ENCODE results near the gene GRIK3.

GRIK3 gene

DNA sequence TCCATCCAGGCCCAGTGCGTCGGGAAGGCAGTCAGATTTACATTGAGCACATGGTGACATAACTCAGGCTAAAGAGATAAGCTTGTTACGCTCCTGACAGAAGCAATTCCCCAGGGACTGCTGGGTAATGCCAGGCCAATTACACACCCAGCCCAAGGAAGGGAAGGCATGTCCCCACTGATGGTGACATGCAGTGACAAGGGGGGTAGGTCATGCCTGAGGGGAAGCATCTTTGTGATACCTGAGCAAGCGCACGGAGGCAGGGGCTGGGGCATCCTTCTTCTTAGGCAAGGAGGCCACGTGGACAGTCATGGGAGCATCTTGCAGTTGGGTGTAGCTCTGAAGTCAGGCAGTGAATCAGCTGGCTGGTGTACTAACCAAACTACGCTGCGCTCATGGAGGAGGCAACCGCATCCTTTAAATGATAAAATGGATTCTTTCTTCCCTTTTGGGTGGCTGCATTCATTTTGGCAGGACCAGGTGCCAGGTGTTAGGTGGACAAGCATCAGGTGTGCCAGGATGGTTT is 39.6 kb upstream of the GRIK3 start:
- TF ChIP-seq, protein P1, sequence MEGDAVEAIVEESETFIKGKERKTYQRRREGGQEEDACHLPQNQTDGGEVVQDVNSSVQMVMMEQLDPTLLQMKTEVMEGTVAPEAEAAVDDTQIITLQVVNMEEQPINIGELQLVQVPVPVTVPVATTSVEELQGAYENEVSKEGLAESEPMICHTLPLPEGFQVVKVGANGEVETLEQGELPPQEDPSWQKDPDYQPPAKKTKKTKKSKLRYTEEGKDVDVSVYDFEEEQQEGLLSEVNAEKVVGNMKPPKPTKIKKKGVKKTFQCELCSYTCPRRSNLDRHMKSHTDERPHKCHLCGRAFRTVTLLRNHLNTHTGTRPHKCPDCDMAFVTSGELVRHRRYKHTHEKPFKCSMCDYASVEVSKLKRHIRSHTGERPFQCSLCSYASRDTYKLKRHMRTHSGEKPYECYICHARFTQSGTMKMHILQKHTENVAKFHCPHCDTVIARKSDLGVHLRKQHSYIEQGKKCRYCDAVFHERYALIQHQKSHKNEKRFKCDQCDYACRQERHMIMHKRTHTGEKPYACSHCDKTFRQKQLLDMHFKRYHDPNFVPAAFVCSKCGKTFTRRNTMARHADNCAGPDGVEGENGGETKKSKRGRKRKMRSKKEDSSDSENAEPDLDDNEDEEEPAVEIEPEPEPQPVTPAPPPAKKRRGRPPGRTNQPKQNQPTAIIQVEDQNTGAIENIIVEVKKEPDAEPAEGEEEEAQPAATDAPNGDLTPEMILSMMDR (conservative IDR thresholded peaks at IDR 0.05; ENCODE audit: low read depth) = no peak
- H3K27ac ChIP-seq = no peak overlapping the region
- ChIA-PET POLR2A (ENCODE audit: low non-redundant PET) (no interaction called here), CTCF (interaction anchor here (1.1 kb wide), 1 partner anchor 10 kb away, joined by 4 read pairs; no protein-coding TSS in a partner anchor)
- no peak for DNase-seq (ENCODE audit: low spot score)

DNA sequence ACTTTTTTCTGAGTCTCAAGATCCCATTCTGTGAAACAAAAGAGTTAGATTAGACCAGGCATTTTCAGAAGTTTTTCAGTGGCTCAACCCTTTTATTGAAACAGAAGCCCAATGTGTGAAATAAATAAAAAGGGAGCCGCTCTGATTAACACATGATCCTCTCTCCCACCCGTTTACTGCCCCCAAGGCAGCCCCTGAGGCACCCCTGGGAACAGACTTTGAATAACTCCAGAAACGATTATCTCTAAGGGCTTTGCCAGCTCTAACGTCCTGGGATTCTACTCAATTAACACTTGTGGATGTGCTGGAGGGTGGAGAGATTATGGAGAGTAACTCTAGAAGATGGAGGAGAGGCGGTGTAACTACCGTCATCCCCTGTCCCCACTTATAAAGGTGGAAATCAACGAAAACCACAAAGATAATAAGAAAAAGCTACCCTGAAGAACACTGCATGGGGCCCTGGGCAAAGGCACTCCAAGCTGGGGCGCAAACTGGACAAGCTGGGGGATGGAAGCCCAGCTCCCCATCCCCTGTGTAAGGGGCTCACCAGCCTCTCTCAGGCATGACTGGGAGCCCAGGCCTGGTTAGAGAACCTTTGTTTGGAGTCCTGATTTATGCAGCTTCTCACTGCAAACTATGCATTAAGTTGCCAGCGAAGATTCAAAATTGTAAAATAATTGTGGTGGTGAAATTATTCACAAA is 39.0 kb upstream of the GRIK3 start:
- ChIA-PET POLR2A (ENCODE audit: low non-redundant PET) (no interaction called here), CTCF (interaction anchor here (1.1 kb wide), 1 partner anchor 10 kb away, joined by 4 read pairs; no protein-coding TSS in a partner anchor)
- H3K27ac ChIP-seq = no peak overlapping the region
- TF ChIP-seq, protein P1 (conservative IDR thresholded peaks at IDR 0.05; ENCODE audit: low read depth) = no peak
- DNase-seq (ENCODE audit: low spot score) = no peak

DNA sequence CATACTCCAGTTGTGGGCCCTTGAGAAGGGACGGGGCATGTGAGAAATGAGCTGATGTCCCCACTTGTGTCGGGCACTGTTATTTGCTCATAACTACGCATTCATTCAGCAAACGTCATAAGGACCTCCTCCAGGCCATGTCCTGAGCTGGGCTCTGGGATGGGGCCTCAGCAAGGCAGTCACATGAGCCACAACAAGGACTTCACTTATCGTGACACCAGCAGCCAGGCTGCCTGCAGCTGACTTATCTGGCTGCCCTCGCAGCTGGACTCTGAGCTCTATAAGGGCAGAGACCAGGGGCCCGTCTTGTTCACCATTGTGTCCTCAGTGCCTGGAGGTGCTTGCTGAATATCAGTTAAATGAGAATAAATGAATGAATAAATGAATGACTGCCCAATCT is 37.5 kb upstream of the GRIK3 start:
- ChIA-PET POLR2A (ENCODE audit: low non-redundant PET) (no interaction called here), CTCF (no interaction called here)
- H3K27ac ChIP-seq = no peak overlapping the region
- DNase-seq (ENCODE audit: low spot score) = no peak
- TF ChIP-seq, protein P1 (conservative IDR thresholded peaks at IDR 0.05; ENCODE audit: low read depth) = no peak

DNA sequence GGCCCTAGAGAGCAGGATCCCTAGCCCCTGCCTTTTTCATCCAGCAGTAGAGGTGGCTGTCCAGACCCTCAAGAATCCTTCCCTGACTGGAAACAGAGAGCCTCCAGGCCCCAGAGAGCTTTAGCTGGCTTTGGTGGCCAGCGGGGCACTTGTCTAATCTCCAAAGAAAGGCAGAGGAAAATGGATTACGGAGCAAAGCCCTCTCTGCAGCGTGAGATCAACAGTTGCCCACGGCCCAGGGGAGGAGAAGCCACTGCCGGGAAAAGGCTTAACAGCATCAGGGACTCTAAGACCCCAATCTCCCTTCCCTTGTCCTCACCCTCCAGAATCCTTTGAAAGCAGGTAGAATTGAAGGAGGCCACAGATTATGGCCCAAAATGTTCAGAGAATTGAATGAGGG is 35.8 kb upstream of the GRIK3 start:
- TF ChIP-seq, protein P1 (conservative IDR thresholded peaks at IDR 0.05; ENCODE audit: low read depth) = no peak
- ChIA-PET CTCF (no interaction called here), POLR2A (ENCODE audit: low non-redundant PET) (no interaction called here)
- DNase-seq (ENCODE audit: low spot score) = no peak
- no peak overlapping the region for H3K27ac ChIP-seq

DNA sequence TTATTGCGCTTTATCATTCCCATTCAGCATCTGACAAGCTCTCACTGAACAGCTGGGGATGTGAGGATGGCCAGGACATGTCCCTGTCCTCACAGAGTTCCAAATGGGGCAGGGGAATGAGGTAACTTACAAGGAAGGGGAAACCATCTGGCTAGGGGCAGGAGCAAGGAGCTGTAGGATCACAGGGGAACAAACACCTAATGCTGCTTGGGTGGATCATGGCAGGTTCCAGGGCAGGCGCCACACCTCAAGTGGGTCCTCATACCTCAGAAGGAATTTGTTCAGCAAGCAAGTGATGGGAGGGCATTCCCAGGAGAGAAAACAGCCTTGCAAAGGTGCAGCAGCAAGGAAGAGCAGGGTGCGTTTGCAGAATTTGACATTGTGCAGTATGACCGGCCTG is 35.1 kb upstream of the GRIK3 start:
- CTCF ChIA-PET = no interaction called here
- TF ChIP-seq, protein P1 (conservative IDR thresholded peaks at IDR 0.05; ENCODE audit: low read depth) = no peak
- DNase-seq (ENCODE audit: low spot score) = no peak
- POLR2A ChIA-PET (ENCODE audit: low non-redundant PET) = no interaction called here
- no peak overlapping the region for H3K27ac ChIP-seq

DNA sequence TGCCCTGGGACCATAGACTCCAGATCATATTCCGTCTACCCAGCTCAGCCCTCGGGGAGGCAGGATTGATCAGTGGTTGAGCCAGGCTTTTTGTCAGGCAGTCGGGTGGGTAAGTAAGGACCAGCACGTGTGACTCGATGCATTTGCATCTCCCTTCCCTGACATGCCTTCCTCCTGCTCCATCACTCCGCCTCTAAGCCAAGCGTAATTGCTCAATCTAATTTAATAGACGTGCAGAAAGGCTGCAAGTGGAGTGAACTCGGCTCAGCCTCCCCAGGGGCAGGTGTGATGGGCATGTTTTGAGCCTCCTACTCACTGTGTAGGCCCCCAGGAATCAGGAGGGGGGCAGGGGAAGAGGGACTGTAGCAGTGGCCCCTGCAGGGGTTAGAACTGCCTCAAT is 34.6 kb upstream of the GRIK3 start:
- ChIA-PET CTCF (no interaction called here), POLR2A (ENCODE audit: low non-redundant PET) (no interaction called here)
- DNase-seq (ENCODE audit: low spot score) = no peak
- TF ChIP-seq, protein P1 (conservative IDR thresholded peaks at IDR 0.05; ENCODE audit: low read depth) = no peak
- H3K27ac ChIP-seq = no peak overlapping the region
